ENCODE measurements around the gene SLC25A26.

SLC25A26 gene

DNA sequence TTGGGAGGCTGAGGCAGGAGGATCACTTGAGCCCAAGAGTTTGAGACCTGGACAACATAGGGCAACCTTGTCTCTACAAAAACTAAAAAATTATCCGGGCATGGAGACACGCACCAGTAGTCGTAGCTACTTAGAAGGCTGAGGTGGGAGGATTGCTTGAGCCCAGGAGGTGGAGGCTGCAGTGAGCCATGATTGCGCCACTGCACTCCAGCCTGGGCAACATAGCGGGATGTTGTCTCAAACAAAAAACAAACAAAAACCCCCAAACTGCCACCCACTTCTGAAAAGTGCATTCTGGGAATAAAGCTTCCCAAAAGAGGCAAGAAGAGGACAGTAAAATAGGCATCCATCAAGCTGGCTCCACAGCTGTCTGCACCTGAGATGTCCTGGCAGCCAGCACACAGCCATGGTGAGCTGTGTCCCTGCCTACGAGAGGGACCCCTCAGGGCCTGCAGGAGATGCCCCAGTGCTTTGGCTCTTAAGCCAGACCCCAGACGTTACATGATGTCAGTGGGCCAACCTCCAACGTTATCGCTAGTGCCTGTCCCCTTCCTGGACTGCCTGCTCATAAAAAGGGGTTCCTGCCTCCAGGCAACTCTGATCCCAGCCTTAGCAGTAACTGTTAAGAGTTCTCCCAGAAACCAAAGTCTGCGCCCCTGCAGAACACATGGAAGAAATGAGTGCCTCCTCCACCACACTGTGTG lies 178.9 kb downstream of the SLC25A26 start:
- no peak for DNase-seq

DNA sequence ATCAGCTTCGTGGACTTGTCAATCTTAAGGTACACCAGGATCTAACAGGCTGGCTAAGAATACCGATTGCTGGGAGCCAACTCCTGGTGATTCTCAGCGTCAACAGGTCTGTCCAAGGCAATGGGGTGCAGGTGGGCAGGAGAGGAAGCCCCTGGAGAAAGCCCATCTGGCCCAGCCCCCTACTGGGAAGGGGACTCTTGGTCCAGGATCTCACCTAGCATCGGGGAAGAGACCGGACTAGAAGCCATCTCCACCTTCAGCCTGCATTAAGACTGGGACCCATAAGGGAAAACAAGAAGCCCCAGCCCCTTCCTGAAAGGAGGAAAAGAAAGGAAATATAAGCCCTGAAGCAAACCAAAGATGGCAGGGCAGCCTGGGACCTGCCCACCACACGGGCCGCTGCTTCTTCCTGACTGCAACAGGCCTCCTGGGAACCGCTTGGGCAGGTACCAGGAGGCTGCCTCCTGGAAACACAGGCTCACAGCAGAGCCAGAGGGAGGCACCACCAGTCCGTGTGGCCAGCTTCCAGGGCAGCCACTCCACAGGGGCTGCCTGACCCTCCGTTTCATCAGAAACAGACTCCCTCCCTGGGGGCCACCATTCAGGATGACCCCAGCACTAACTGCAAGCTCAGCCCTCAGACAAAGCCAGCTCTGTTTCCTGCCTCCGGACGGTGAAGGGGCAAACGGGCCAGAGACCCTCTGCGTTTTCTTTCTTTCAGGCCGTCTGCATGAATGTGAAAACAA lies 179.8 kb downstream of the SLC25A26 start:
- DNase-seq = no peak

DNA sequence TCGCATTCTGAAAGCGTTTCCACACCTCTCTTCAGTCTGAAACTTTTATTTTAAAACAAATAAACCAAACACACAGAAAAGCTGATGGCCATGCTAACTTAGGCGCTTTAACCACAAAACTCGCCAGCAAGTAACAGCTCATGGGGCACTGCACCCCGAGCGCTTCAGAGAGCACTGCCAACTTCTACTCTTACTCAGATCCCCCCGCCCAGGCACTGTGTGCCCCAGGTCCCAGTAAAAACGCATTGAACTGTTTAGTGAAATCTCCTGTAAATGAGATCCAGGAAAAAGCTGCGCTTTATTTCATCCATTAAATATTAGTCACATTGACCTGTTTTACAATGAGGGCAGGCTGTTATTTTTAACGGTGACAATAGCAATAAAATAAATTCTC lies 180.4 kb downstream of the SLC25A26 start:
- no peak for DNase-seq

DNA sequence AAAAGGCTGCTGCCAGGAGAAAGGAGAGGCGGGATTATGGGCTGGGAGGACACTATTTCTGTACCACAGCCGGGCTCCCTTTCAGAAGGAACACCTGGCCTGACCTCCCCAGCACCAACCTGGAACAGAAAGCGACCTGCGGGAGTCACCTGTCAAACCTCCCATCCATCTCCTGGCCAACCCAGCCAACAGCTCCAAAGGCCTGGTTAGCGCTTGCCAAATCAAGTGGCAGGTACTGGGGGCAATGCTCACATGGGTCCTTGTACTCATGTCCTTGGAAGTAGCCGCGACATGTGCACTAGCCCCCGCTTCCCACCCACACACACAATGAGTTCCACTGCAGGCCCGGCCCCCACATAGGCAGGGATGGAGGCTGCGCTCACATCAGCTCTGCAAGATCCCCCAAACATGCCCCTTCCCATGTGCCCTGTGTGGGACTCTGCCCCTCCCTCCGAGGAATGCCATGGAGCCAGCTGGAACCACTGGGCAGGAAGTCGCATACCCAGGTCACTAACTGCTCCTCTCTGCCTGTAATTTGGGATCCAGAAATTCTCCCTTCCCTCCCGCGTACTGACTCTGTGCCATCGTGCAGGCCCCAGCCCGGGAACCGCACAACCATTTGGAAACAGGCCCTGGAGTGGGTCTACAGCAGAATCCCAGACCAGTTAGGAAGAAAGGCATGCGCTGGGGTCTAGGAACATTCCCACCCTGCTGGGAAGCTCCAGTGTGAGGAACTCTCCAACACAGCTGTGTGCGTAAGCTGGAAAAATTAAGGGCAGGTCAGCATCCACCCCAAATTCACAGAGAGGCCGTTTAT lies 181.1 kb downstream of the SLC25A26 start:
- no peak for DNase-seq

DNA sequence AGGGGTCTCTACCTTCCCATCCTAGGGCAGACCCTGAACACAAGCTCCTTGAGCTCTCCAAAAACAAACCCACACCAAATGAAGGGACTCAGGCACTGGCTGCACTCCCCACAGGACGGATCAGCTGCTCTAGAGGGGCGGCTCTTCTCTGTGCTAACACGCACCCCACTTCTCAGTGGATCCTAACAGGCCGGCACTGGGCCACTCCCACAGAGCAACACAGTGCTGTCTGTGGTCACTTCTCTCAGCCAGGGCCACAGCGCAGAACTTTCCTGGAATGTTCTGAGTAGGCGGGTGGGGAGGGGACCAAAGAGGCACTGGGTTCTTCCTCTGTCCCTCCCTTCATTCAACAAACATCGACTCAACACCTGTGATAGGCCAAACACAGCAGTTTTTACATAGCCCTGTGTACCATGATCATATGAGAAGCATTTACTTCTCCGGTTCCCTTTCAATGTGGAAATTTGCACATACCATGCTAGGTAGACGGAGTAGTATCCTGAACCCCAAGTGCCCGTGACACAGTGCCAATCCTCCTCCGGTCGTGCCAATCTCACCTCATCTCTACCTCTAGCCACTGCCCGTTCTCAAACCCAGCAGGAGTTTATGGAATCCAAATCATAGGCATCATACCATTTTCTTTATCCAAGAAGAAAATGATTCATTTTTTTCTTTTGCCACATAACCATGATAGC lies 181.9 kb downstream of the SLC25A26 start:
- no peak for DNase-seq

DNA sequence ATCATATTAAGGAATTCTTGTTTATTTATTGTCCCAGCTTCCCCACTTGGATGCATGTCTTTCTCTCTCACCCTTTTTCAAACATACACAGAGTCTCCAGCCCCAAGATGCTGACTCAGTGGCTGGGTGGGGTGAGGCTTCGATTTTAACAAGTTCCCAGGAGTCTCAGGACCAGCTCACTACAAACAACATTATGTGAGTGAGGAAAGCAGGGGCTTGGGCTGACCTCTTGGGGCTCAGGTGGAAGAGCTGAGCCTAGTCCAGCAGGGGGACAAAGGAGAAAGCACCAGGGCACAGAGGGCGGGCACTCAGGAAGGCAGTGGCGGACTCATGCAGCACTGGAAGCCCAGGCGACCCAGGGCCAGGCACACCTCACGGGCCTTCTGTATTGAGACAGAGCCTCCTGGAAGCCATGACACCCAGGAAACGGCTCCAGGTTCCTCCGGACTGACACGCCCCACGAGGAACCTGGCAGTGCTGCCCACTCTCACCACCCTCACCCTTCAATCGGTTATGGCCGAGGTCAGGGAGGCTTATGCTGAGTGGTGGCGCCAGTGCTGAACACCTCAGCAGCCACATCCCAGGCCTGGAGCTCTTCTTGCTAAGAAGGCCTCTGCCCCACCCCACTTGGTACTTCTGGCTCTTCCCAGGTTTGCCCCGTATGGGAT lies 182.7 kb downstream of the SLC25A26 start:
- DNase-seq = no peak

DNA sequence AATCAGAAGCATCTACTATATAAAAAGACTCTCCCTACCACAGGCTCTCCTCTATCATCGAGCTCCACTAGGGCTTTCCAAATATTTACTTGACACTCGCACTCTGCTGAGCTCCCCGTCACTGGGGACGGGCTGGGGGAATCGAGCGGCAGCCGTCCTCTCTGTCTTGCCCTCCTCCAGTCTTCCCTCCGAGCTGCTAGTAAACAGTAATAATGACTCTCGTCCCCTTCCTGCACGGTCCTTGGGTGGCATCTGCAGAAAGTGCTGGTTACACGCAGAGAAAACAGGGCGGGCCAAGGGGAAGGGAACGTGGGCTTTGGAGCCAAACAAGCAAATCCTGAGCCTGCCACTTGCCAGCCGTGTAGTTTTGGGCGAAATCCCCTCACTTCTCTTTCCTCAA lies 183.4 kb downstream of the SLC25A26 start:
- no peak for DNase-seq

DNA sequence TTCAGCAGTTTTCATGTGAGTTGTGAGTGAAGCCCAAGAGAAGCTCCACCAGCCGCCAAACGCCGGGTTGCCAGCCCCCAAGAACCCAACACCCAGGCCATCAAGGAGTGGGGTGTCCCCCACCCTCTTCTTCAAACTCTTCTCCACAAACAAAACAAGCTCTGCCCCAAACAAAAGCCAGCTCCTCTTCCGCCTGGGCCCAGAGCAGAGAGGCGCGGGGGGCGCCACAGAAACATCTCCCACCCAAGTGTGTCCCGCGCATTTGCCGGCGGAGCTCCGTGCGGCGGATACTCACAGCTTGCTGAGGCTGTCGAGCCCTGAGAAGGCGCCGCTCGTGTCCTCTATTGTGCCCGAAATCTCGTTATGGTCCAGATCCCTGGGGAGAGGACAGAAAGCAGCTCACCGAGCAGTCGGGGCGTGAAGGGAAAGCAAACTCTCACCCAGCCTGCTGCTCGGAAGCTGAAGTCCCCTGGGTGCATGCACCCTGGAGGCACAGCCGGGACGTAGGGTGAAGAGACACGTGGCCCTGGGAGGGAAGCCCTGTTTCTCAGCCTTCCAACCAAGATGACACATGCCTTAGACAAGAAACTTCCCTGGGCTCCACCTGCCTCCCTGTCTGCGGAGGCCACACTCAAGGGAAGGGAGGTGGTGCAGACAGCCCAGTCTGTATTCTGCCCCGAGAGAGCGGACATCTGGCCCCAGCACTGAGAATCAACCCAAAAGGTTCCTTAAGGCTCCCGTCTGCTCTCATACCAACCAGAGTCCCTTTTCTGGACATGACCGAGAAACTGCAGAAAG lies 184.3 kb downstream of the SLC25A26 start:
- DNase-seq = no peak

DNA sequence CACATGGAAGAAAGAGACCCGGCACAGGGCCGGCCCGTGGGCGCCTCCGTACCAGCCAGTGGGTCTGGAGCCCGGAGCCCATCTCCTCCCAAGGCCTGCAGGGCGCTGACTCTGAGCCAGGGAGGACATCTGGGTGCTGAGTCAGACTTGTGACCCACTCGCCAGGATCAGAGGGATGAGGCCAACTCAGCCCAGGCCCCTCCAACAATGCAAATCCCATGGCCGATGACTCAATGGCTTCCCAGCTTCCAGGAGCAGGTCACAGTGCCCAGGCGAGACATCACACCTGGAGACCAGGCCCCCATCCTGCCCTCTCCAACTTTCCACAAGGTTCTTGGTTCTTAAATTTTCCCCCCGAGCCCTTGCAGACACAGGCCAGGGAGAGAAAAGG lies 184.9 kb downstream of the SLC25A26 start:
- DNase-seq = no peak

DNA sequence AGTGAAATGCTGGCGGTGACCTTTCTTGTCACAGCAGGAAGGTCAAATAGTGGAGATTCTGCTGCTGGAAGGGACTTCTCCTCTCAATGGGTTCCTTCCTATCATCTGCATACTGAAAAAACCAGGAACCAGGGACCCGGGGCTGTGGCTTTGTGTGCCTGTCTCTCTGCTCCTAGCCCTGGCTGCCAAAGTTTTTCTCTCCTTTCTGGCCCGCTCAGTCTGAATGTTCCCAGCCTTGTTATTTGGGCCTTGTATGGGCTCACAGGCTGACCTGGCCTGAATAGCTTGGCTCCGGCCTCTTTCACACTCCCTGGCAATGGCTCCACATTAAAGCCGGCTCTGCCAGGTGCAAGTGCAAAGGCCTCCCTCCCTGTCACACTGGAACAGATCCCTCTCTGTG lies 185.4 kb downstream of the SLC25A26 start:
- no peak for DNase-seq

DNA sequence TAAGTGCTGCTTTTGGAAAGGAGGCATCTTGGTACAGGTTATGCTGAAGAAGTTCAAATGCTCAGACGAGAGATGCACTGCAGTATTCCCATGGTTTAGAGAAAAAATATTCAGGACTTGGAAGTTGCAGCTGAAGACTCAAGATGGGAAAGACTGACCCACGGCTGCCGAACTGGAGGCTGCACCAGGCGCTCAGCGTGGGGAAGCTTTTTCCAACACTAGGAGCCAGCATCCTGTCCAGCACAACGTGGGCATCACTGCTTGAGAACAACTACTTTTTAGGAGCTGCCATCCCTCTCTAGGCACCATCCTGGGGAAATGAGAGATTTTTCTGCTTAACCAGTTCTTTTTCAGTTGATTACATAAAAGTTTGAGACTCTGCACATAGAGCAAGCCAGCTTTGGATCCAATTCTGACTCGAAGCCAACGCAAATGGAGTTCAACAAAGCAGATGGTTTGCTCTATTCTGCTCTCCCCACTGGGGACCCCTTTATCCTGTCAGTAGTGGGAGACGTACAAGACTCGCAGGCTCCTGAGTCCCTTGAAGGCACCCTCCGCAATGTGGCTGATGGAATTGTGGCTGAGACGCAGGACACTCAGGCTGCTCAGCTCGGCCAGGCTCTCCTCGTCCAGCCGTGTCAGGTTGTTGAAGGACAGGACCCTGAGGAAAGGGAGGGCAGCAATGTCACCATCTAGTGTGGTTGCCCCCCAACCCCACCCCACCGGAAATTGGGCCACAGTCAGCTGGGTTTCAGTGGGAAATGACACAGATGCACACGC lies 186.2 kb downstream of the SLC25A26 start:
- no peak for DNase-seq

DNA sequence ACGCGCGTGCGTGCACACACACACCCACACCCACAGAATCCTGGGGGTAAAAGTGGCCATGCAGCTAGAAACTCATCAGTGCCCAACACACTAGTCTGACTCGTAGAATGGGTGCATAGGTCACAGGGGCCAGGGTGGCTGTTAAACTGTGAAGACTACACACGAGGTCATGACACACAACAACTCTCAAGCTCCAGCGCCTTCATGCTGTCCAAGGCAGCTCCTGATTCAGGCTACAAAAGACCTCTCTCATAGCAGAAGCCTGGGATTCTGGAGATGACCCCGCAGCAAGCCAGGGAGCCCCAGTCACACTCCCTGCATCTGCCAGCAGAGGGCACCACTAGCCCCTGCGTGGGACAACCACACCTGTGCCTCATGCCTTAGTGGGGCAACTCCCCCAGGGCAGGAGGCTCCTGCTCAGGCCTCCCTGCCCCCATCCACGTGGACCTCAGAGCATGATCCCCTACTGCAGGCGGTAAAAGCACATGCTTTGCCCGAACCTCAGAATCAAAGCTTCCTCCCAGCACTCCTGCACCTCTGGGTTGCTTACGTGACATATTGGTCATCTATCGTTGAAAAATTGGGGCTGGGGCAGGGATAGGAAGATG lies 186.9 kb downstream of the SLC25A26 start:
- DNase-seq = no peak

DNA sequence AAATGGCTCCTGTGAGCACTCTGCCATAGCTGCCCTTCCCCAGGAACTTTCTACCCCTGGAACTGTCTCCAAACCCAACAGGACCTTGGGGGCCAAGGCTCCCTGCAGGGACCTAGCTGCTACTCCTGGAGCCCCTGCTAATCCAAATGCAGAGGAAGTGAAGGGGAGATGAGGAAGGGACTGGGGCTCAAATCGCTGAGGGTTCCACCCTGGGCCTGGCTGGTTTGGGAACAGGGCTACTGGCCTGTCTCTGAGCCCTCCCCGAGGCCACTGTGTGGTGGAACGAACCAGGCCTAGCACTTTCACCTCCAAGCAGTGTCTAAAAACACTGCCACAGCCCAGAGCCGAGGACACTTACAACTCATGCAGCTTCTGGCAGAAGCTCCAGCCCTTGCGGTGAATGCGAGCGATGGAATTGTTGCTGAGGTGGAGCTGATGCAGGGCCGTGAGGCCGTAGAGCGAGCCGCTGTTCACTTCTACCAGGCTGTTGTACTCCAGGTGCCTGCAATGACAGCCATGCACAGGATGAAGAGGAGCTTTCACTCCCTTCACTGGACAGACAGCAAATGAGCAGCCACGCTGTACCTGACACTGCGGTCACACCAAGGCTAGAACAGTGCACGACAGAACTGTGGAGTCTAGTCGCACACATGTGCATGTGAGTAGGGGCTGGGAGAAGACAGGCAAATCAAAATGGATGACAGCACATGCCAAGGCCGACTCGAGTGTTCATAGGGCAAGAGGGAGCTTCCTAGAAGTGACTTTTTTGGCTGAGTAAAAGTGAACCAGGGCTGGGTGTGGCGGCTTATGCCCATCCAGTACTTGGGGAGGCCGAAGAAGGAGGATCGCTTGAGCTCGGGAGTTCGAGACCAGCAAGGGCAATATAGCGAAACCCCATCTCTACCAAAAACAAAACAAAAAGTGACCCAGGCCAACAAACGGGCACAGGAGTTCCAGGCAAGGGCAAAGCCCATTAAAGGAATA lies 189.3 kb downstream of the SLC25A26 start:
- DNase-seq = no peak

DNA sequence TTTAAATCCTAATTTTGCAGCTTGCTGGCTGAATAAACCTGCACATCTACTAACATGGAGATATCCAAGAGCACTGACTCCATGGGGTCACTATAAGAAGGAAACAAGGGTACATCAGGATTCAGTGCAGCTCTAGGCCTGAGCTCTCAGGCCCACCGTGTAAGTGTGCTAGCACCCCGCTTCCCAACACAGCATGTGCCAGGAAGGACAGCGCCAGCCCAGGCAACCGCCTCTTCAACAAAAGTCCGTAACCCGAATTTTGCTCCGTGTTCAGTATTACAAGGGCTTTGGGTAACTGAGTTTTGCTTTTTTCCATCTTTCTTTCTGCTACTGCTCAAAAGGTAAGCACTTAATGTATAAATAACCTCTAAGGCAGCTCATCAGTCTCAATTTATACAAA lies 190.2 kb downstream of the SLC25A26 start:
- no peak for DNase-seq

DNA sequence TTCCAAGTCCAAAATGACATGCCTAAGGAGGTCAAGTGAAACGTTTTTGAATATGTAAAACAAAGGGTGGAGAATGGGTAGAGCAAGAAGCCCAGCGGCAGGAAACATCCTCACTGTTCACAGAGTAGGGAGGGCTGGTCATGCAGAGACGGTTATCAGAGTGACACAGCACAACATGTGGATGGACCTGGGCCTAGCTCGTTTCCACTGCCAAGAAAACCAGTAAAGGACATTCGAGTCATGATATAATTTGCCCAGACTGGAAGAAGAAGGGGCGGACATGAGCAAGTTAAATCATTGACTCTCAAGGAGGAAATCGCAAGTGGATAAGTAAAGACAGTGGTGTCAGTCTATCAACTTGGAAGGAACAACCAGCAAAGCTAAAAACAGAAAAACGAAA lies 190.7 kb downstream of the SLC25A26 start:
- no peak for DNase-seq

DNA sequence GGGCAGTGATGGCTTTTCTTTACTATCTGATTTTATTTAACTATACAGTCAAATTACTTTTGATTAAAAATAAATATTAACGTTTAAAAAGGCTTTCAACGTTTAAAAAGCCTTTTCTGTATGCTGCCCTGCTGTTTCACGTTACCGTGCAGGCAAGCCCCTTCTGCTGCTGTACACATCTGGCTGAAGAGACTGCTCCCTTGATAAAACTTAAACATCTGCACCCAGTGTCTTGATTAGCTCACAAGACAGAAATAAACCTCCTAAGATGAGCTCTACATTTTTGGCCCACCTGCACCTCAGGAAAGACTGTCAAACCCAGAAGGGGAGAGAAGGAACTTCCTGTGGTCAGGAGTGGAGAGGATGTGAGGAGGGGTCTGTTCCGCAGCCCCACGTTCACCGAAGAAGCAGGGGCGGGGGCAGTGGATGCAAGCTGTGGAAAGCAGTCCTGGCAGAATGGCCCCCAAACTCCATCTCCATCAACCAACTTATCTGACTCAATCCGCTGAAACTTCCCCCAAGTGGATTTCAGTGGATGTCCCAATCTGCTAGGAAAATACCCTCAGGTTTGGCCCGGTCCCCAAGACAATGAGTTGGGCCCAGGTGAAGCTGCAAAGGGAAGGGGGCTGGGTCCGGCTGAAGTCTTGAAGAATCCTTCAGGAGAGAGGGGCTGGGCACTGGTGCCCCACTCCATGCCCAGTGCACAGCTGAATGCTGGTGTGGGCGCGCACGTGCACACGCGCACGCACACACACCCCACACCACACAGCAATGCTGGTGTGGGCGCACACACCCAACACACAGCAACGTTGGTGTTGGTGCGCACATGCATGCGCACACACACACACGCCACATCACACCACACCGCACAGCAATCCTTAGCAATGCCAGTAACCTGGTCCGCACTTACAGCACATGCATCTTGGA lies 191.4 kb downstream of the SLC25A26 start:
- DNase-seq = no peak

DNA sequence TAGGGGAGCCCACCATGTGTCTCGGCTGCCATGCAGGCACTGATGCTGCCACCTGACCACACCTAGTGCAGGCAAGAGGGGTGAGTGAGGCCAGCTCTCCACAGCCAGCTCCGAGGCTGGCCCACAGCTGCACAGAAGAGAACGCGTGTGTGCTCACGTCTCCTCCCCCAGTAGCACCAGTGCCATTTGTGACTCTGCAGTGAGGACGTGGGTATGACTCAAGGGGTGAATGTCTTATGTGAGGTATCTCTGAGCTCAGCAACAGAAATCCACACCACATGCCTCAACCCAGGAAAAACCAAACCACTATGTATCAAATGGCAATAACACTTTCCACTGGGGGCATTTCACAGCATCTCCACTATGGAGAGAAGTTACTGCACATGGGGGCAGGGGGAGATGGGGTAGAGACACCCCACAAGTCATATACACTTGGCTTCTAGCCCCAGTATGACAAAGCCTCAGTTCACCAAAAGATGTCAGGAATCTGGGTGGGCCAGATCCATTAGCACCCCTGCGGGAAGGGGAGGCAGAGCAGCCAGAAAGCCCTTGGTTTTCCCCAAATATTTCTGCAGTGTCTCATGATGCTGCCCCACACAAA lies 192.4 kb downstream of the SLC25A26 start:
- no peak for DNase-seq

DNA sequence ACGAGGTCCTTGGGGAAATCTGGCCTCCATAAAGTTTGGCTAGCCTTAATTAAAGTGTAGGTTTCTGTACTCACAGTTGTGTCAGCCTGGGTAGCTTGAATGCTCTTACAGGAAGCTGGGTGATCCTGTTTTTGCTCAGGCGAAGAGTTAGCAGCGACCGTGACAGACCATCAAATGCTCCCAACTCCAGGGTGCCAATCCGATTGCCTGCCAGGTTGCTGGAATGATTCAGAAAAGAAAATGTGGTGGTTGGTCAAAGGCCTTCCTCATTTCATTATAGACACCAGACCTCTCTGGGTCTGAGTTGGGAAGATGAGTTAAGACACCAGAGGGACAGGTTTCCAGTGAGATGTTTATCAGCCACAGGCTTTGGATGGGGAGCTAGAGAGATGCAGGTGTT lies 194.0 kb downstream of the SLC25A26 start:
- DNase-seq = no peak
